SK-N-SH (cell line): ENCODE data around the gene GARIN1A. TPM values are rescaled to one million over a fixed set of nuclear protein-coding genes. Genes with fewer than 3 reads are reported as not detected.

Source experiments
- CTCF ChIA-PET: fragments of 300-600, 350-600 bp; formaldehyde crosslinking; extraction: SDS; loops from one replicate; lab custom pipeline; 2021; lab: Yijun Ruan, JAX
- POLR2A ChIA-PET: fragments of 350-600 bp; sonication (Branson Sonifier 250); formaldehyde crosslinking; extraction: SDS; loops from one replicate; lab custom pipeline; 2020; ENCODE audit warnings: antibody characterized with exemption, inconsistent platforms; lab: Yijun Ruan, JAX
- DNase-seq: peaks from one replicate; pipeline ENCODE4 v3.0.0; 2012
- H2AFZ ChIP-seq: fragments of 200-600 bp; sonication (generic); 2 replicates; pipeline ENCODE4 v1.8.1; 2016; ENCODE audit warnings: antibody characterized with exemption, mild to moderate bottlenecking, low read depth
- H3F3A ChIP-seq: fragments of 200-600 bp; sonication (generic); replicated peaks from 2 replicates; pipeline ENCODE3; 2016; ENCODE audit warnings: antibody characterized with exemption, mild to moderate bottlenecking; ENCODE audit not compliant: insufficient read depth
- H3K27ac ChIP-seq, 2 experiments: fragments of 200-500 bp in 1 of 2; fragments of 200-600 bp in 1 of 2; sonication (Bioruptor generic) in 1 of 2; sonication (generic), shearing (Covaris generic) in 1 of 2; 2 replicates each; pipeline versions ENCODE4 v1.5.1 to v1.6.1; 2014 to 2016; ENCODE audit warnings: low read depth in 2 of 2, inconsistent platforms in 1 of 2, low read length in 1 of 2, mild to moderate bottlenecking in 1 of 2, mixed read lengths in 1 of 2
- H3K27me3 ChIP-seq: fragments of 200-600 bp; sonication (generic), shearing (Covaris generic); 2 replicates; pipeline ENCODE4 v1.6.1; 2016; ENCODE audit warnings: mixed run types; ENCODE audit not compliant: insufficient read depth
- H3K36me3 ChIP-seq, 2 experiments: fragments of 200-500 bp in 1 of 2; fragments of 200-600 bp in 1 of 2; sonication (Bioruptor generic) in 1 of 2; sonication (generic) in 1 of 2; replicated peaks in 1 of 2; 2 replicates each; pipeline versions ENCODE3 to v1.5.1; 2014 to 2016; ENCODE audit warnings: low read length in 1 of 2, mild to moderate bottlenecking in 1 of 2; ENCODE audit not compliant: insufficient read depth in 2 of 2, control insufficient read depth in 1 of 2
- H3K4me1 ChIP-seq, 2 experiments: fragments of 200-500 bp in 1 of 2; fragments of 200-600 bp in 1 of 2; sonication (Bioruptor generic) in 1 of 2; sonication (generic), shearing (Covaris generic) in 1 of 2; 2 replicates each; pipeline versions ENCODE4 v1.5.1 to v1.6.1; 2014 to 2016; ENCODE audit warnings: low read depth in 1 of 2, low read length in 1 of 2, mixed run types in 1 of 2; ENCODE audit not compliant: insufficient read depth in 2 of 2, control insufficient read depth in 1 of 2
- H3K4me2 ChIP-seq: fragments of 200-600 bp; sonication (generic), shearing (Covaris generic); 2 replicates; pipeline ENCODE4 v1.6.1; 2017; ENCODE audit warnings: mixed run types
- H3K4me3 ChIP-seq, 2 experiments: fragments of 200-500 bp in 1 of 2; fragments of 200-600 bp in 1 of 2; sonication (Bioruptor generic) in 1 of 2; sonication (generic), shearing (Covaris generic) in 1 of 2; 2 replicates each; pipeline versions ENCODE4 v1.5.1 to v1.8.1; 2014 to 2016; ENCODE audit warnings: low read depth in 2 of 2, inconsistent platforms in 1 of 2, low read length in 1 of 2, mild to moderate bottlenecking in 1 of 2, mixed read lengths in 1 of 2, moderate library complexity in 1 of 2
- H3K79me2 ChIP-seq: fragments of 200-600 bp; sonication (generic); 2 replicates; pipeline ENCODE4 v1.8.1; 2017; ENCODE audit warnings: mild to moderate bottlenecking; ENCODE audit not compliant: insufficient read depth
- H3K9ac ChIP-seq: fragments of 200-600 bp; sonication (generic); 2 replicates; pipeline ENCODE4 v1.6.1; 2017; ENCODE audit warnings: mixed run types
- H3K9me2 ChIP-seq: fragments of 200-600 bp; sonication (generic); 2 replicates; pipeline ENCODE4 v1.6.1; 2017; ENCODE audit warnings: mixed run types
- H3K9me3 ChIP-seq: fragments of 200-600 bp; sonication (generic); 2 replicates; pipeline ENCODE4 v1.6.1; 2017; ENCODE audit warnings: mixed run types, mild to moderate bottlenecking, moderate library complexity
- H4K20me1 ChIP-seq: fragments of 200-600 bp; sonication (generic); 2 replicates; pipeline ENCODE4 v1.6.1; 2017; ENCODE audit warnings: mild to moderate bottlenecking, mixed run types; ENCODE audit not compliant: insufficient read depth
- ELF1 ChIP-seq: IDR thresholded peaks from 2 replicates; pipeline ENCODE4 v1.4.0; 2012
- EP300 ChIP-seq, 2 experiments: IDR thresholded peaks; 2 replicates each; pipeline versions ENCODE4 v1.4.0 to v1.6.1; 2012; ENCODE audit warnings: borderline replicate concordance in 1 of 2, low read depth in 1 of 2, low read length in 1 of 2
- EZH2phosphoT487 ChIP-seq: fragments of 200-600 bp; sonication (generic); IDR thresholded peaks from 2 replicates; pipeline ENCODE4 v1.6.1; 2017; ENCODE audit warnings: low read depth, mixed run types, mild to moderate bottlenecking, antibody characterized with exemption, moderate library complexity, borderline replicate concordance
- FOXJ3 ChIP-seq: sonication (generic); formaldehyde crosslinking; IDR thresholded peaks from 2 replicates; pipeline ENCODE4 v1.5.1; 2020; ENCODE audit warnings: mild to moderate bottlenecking, missing genetic modification reagents
- GABPA ChIP-seq: IDR thresholded peaks from 2 replicates; pipeline ENCODE4 v1.4.0; 2012; ENCODE audit warnings: low read depth, mild to moderate bottlenecking
- GATA2 ChIP-seq: sonication (generic); formaldehyde crosslinking; IDR thresholded peaks from 2 replicates; pipeline ENCODE4 v1.5.0; 2020; ENCODE audit warnings: mild to moderate bottlenecking, missing genetic modification reagents
- MEF2A ChIP-seq: IDR thresholded peaks from 2 replicates; pipeline ENCODE4 v1.4.0; 2012; ENCODE audit warnings: low read depth, borderline replicate concordance
- MXI1 ChIP-seq: IDR thresholded peaks from 2 replicates; pipeline ENCODE4 v1.6.1; 2012; ENCODE audit warnings: mild to moderate bottlenecking, low read depth, low read length, improper control_type of control experiment
- NRF1 ChIP-seq: IDR thresholded peaks from 2 replicates; pipeline ENCODE4 v1.6.1; 2012; ENCODE audit warnings: low read depth, mild to moderate bottlenecking, low read length
- POLR2AphosphoS5 ChIP-seq: IDR thresholded peaks from 2 replicates; pipeline ENCODE4 v1.6.1; 2012; ENCODE audit warnings: low read depth, low read length
- RAD21 ChIP-seq: IDR thresholded peaks from 2 replicates; pipeline ENCODE4 v1.6.1; 2012; ENCODE audit warnings: mild to moderate bottlenecking, low read length
- RCOR1 ChIP-seq: fragments of 150-350 bp; IDR thresholded peaks from 2 replicates; pipeline ENCODE4 v1.6.1; 2017; ENCODE audit warnings: antibody characterized with exemption, low read length
- RFX5 ChIP-seq: IDR thresholded peaks from 2 replicates; pipeline ENCODE4 v1.6.1; 2012; ENCODE audit warnings: mild to moderate bottlenecking, improper control_type of control experiment, low read length
- SIN3A ChIP-seq: IDR thresholded peaks from 2 replicates; pipeline ENCODE4 v1.6.1; 2012; ENCODE audit warnings: low read depth, mild to moderate bottlenecking, low read length, moderate library complexity, borderline replicate concordance
- SMC3 ChIP-seq: IDR thresholded peaks from 2 replicates; pipeline ENCODE4 v1.6.1; 2012; ENCODE audit warnings: low read depth, low read length, improper control_type of control experiment
- TAF1 ChIP-seq: IDR thresholded peaks from 2 replicates; pipeline ENCODE4 v1.6.1; 2012; ENCODE audit warnings: low read depth, mild to moderate bottlenecking, low read length, moderate library complexity, borderline replicate concordance
- TCF12 ChIP-seq: IDR thresholded peaks from 2 replicates; pipeline ENCODE4 v1.4.0; 2012
- TEAD4 ChIP-seq: IDR thresholded peaks from 2 replicates; pipeline ENCODE4 v1.4.0; 2012; ENCODE audit warnings: mild to moderate bottlenecking, borderline replicate concordance; ENCODE audit not compliant: insufficient read depth
- WGBS: methylation state at CpG from one replicate; pipeline ENCODE4 v1.1.6; 2017; ENCODE audit warnings: low lambda C conversion rate; 5-methylcytosine and 5-hydroxymethylcytosine counted together
- polyA plus RNA-seq, 3 experiments: library from polyadenylated mRNA; depleted of rRNA; stranded (reverse); fragments of >200 nt; gene quantifications; 2 replicates each; pipeline ENCODE4 v1.2.3, GENCODE V29; 2012
- TF ChIP-seq, protein P1 (sequence below): fragments of 150-350 bp; IDR thresholded peaks from 2 replicates; pipeline ENCODE4 v1.6.1; 2017; ENCODE audit warnings: antibody characterized with exemption, low read length, low read depth, borderline replicate concordance
- TF ChIP-seq, protein P2 (sequence below): fragments of 200-600 bp; sonication (generic); IDR thresholded peaks from 2 replicates; pipeline ENCODE4 v1.6.1; 2017; ENCODE audit warnings: antibody characterized with exemption, mild to moderate bottlenecking, moderate library complexity
- TF ChIP-seq, protein P3 (sequence below): IDR thresholded peaks from 2 replicates; pipeline ENCODE4; 2012

The GARIN1A gene
- polyA plus RNA-seq, 1 of the 3 experiments (the other 2 are of a cell fraction) = 1.2 TPM

DNA sequence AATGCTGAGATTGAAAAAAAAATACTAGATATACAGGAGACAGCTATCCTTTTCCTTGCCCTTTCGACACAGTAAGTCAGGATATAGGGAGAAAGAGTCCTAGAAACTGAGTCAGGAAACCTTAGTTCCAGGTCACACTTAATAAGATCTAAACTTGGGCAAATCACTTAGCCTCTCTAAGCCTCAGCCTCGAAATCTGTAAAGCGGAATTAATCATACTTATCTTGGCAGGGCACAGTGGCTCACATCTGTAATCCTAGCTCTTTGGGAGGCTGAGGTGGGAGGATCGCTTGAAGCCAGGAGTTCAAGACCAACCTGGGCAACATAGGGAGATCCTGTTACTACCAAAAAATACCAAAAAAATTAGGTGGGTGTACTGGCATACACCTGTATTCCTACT is 4.6 kb downstream of the GARIN1A start:
- WGBS = 80% methylated on average over 4 of the region's 4 CpGs
- TF ChIP-seq SIN3A = no peak
- TF ChIP-seq RAD21 = no peak
- TF ChIP-seq, protein P1, sequence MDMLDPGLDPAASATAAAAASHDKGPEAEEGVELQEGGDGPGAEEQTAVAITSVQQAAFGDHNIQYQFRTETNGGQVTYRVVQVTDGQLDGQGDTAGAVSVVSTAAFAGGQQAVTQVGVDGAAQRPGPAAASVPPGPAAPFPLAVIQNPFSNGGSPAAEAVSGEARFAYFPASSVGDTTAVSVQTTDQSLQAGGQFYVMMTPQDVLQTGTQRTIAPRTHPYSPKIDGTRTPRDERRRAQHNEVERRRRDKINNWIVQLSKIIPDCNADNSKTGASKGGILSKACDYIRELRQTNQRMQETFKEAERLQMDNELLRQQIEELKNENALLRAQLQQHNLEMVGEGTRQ = no peak
- no peak for TF ChIP-seq POLR2AphosphoS5
- no peak for TF ChIP-seq TCF12
- no peak for TF ChIP-seq ELF1
- no peak for TF ChIP-seq EP300 (IDR thresholded peaks at IDR 0.05; ENCODE audit: borderline replicate concordance in 1 of 2, low read depth in 1 of 2, low read length in 1 of 2)
- TF ChIP-seq TEAD4 = no peak
- no peak for TF ChIP-seq RCOR1
- no peak for TF ChIP-seq GABPA
- TF ChIP-seq MEF2A = no peak
- TF ChIP-seq, protein P2, sequence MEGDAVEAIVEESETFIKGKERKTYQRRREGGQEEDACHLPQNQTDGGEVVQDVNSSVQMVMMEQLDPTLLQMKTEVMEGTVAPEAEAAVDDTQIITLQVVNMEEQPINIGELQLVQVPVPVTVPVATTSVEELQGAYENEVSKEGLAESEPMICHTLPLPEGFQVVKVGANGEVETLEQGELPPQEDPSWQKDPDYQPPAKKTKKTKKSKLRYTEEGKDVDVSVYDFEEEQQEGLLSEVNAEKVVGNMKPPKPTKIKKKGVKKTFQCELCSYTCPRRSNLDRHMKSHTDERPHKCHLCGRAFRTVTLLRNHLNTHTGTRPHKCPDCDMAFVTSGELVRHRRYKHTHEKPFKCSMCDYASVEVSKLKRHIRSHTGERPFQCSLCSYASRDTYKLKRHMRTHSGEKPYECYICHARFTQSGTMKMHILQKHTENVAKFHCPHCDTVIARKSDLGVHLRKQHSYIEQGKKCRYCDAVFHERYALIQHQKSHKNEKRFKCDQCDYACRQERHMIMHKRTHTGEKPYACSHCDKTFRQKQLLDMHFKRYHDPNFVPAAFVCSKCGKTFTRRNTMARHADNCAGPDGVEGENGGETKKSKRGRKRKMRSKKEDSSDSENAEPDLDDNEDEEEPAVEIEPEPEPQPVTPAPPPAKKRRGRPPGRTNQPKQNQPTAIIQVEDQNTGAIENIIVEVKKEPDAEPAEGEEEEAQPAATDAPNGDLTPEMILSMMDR = no peak
- H3F3A ChIP-seq = peaks cover 6% of the 10 kb centered on the region
- H3K9ac ChIP-seq = no peak overlapping the region
- H2AFZ ChIP-seq = no peak overlapping the region
- H3K4me1 ChIP-seq = no peaks in the 10 kb centered on the region; a peak in 1 of 4 replicates
- H3K79me2 ChIP-seq = no peaks in the 10 kb centered on the region
- no peak overlapping the region for H3K4me3 ChIP-seq
- ChIA-PET CTCF (interaction anchor here (0.8 to 1.4 kb wide), 4 partner anchors 10 to 207 kb away, joined by 3 to 6 read pairs (median 3); no protein-coding TSS in a partner anchor), POLR2A (no interaction called here)
- no peak for DNase-seq
- no peaks in the 10 kb centered on the region for H3K27me3 ChIP-seq
- H3K9me3 ChIP-seq = no peaks in the 10 kb centered on the region
- no peaks in the 10 kb centered on the region for H3K36me3 ChIP-seq
- no peak overlapping the region for H3K4me2 ChIP-seq
- no peaks in the 10 kb centered on the region for H4K20me1 ChIP-seq
- H3K9me2 ChIP-seq = no peaks in the 10 kb centered on the region
- H3K27ac ChIP-seq = no peak overlapping the region

DNA sequence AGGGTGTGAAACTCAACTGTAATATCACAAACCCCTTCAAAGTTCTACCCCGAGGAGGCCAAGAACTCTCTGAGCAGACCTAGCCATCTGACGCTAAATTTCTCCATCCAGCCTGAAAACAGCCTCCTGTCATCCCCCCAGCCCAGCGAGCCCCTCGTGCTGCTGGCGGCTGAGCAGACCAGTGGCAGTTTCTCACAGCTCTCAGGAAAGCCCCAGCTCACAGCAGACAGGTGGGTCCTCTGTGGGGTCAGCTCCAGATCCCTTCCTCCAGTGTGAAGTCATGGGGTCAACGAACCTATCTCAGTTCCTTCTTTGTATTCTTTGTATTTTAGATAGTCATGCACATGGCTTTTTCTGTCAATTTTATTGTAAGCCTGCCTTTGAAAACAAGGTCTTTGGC is 7.8 kb downstream of the GARIN1A start:
- no peaks in the 10 kb centered on the region for H3K27me3 ChIP-seq
- H4K20me1 ChIP-seq = no peaks in the 10 kb centered on the region
- DNase-seq = no peak
- H2AFZ ChIP-seq = no peak overlapping the region
- H3K79me2 ChIP-seq = no peaks in the 10 kb centered on the region
- no peaks in the 10 kb centered on the region for H3K9me3 ChIP-seq
- no peak overlapping the region for H3K4me3 ChIP-seq
- CTCF ChIA-PET = interaction anchor here (0.9 to 5.9 kb wide), 2 partner anchors 7 to 17 kb away, joined by 3 to 28 read pairs; partner anchors contain the start of gene GARIN1A
- WGBS = 77% methylated on average over 6 of the region's 6 CpGs
- no peaks in the 10 kb centered on the region for H3K4me1 ChIP-seq
- H3K4me2 ChIP-seq = no peak overlapping the region
- H3K27ac ChIP-seq = no peak overlapping the region
- H3K9ac ChIP-seq = no peak overlapping the region
- TF ChIP-seq RFX5 = no peak
- TF ChIP-seq SMC3 = no peak
- TF ChIP-seq RCOR1 = no peak
- TF ChIP-seq FOXJ3 (CRISPR knock-in tag) = no peak
- no peak for TF ChIP-seq GATA2 (CRISPR knock-in tag)
- no peak for TF ChIP-seq EZH2phosphoT487
- TF ChIP-seq NRF1 = no peak
- no peak for TF ChIP-seq TAF1
- TF ChIP-seq MXI1 = no peak
- TF ChIP-seq, protein P3, sequence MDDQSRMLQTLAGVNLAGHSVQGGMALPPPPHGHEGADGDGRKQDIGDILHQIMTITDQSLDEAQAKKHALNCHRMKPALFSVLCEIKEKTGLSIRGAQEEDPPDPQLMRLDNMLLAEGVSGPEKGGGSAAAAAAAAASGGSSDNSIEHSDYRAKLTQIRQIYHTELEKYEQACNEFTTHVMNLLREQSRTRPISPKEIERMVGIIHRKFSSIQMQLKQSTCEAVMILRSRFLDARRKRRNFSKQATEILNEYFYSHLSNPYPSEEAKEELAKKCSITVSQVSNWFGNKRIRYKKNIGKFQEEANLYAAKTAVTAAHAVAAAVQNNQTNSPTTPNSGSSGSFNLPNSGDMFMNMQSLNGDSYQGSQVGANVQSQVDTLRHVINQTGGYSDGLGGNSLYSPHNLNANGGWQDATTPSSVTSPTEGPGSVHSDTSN = no peak
- H3F3A ChIP-seq = no peaks in the 10 kb centered on the region
- H3K36me3 ChIP-seq = peaks cover 2 to 3% of the 10 kb centered on the region in 2 experiments
- H3K9me2 ChIP-seq = no peaks in the 10 kb centered on the region
- POLR2A ChIA-PET = no interaction called here
